Esophagus squamous epithelium (tissue), 4 donors: ENCODE measurements around the gene BMP8A.

ENCODE experiments used
- POLR2A ChIP-seq, 4 donors: fragments of 450-650 bp; IDR thresholded peaks; one replicate each; pipeline ENCODE4 v1.6.1; 2017; ENCODE audit warnings: antibody characterized with exemption in 4 of 4, mild to moderate bottlenecking in 4 of 4, moderate library complexity in 3 of 4
- TF ChIP-seq, protein P1 (sequence below), 6 experiments: fragments of 450-650 bp in 4 of 6; fragments of 200-600 bp in 2 of 6; sonication (generic) in 2 of 6; IDR thresholded peaks; one replicate each; pipeline ENCODE4 v1.5.1; 2016 to 2019; ENCODE audit warnings: antibody characterized with exemption in 6 of 6, mild to moderate bottlenecking in 4 of 6, moderate library complexity in 4 of 6

DNA sequence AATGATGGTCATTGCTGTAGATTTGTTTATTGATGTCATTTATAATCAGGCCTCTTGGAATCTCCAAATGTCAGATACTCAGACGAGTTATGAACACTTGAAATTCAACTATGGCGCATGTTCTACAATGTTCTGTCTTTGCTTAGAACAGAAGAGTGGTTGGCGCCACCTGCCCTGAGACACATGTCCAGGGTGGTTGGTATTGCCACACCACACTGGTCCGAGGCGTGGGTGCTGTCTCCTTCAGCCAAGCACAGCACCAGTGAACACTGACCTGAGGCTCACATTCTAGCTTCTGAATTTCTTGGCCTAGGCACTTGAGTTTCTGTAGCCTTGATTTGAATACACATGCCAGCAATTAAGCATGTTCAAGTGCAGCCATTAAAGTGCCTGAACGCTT, 10.1 kb upstream of the BMP8A start:
- TF ChIP-seq, protein P1, sequence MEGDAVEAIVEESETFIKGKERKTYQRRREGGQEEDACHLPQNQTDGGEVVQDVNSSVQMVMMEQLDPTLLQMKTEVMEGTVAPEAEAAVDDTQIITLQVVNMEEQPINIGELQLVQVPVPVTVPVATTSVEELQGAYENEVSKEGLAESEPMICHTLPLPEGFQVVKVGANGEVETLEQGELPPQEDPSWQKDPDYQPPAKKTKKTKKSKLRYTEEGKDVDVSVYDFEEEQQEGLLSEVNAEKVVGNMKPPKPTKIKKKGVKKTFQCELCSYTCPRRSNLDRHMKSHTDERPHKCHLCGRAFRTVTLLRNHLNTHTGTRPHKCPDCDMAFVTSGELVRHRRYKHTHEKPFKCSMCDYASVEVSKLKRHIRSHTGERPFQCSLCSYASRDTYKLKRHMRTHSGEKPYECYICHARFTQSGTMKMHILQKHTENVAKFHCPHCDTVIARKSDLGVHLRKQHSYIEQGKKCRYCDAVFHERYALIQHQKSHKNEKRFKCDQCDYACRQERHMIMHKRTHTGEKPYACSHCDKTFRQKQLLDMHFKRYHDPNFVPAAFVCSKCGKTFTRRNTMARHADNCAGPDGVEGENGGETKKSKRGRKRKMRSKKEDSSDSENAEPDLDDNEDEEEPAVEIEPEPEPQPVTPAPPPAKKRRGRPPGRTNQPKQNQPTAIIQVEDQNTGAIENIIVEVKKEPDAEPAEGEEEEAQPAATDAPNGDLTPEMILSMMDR (IDR thresholded peaks at IDR 0.05): no peak
- TF ChIP-seq POLR2A (IDR thresholded peaks at IDR 0.05): no peak
